ENCODE results near the gene BEST1.

The BEST1 gene

DNA sequence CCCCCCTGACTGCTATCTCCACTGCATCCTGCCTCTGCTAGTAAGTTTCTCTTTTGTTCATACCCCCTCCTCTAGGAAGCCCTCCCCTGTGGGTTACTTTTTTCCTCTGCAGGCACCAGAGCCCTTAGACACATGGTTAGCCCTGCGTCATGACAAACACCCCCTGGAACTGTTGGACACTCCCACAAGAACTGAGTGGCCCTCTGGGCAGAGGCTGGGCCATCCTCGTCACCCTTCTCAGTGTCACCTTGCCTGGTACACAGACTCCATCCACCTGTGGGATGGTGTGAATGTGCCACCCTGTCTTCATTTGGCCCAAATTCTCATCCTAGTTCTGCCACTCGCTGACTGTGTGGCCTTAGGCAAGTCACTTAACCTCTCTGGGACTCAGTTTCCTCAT is 28.7 kb upstream of the BEST1 start:
- DNase-seq (ENCODE audit: low read depth, low spot score), result no peak
- in situ Hi-C loops (cut with HindIII; ENCODE audit: low sequenced_read_pairs), result no loop called here
- no peak overlapping the region for H3K4me3 ChIP-seq (ENCODE audit: low read depth, low read length)
- TF ChIP-seq CTCF (IDR thresholded peaks at IDR 0.05; ENCODE audit: low read depth, low read length), result no peak

DNA sequence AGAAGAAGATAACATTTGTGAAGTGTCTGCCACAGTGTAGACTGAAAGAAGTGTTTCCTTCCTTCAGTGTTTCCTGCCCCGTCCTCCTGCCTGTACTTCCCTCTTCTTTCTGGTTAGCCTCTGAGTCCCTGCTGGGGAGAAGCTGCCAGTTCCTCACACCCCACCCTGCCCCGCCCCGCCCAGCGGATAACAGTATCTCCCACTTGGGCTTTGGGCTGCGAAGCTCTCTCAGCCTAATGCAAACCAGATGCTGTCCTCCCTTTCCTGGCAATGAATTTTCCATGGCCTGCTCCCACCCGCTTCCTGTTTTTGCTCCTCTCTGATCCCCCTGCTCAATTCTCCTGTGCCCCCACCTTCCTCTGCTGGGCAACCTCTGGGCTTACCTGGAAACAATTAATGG is 27.6 kb upstream of the BEST1 start:
- peak; percentile 64 for DNase-seq (ENCODE audit: low read depth, low spot score)
- TF ChIP-seq CTCF (IDR thresholded peaks at IDR 0.05; ENCODE audit: low read depth, low read length), result no peak
- H3K4me3 ChIP-seq (ENCODE audit: low read depth, low read length), result no peak overlapping the region
- in situ Hi-C loops (cut with HindIII; ENCODE audit: low sequenced_read_pairs), result no loop called here

- DNase-seq (ENCODE audit: low read depth, low spot score), result peak; percentile 68
- no peak for TF ChIP-seq CTCF (IDR thresholded peaks at IDR 0.05; ENCODE audit: low read depth, low read length)
- in situ Hi-C loops (cut with HindIII; ENCODE audit: low sequenced_read_pairs), result no loop called here
- no peak overlapping the region for H3K4me3 ChIP-seq (ENCODE audit: low read depth, low read length)
Observed at GRCh38 chr11:61923166-61924063, 26.7 kb upstream of the BEST1 start.

DNA sequence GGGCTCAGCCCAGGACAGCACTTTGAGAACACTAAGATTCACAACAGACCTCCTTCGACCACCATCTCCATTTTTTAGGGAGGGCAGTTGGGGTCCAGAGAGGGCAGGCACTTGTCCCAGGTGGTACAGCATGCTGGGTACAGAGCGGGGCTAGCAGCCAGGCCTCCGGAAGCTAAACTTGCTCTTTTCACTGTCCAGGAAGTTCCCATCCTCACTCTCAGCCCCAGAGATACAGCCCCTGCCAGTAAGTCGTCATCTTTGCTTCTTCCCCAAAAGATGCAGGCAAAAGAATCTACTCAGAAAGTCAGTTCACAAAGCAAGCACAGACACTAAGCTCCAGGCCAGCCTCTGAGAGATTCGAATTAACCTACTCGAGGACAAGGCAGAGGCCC is 26.1 kb upstream of the BEST1 start:
- DNase-seq (ENCODE audit: low read depth, low spot score), result no peak
- TF ChIP-seq CTCF (IDR thresholded peaks at IDR 0.05; ENCODE audit: low read depth, low read length), result no peak
- H3K4me3 ChIP-seq (ENCODE audit: low read depth, low read length), result no peak overlapping the region
- in situ Hi-C loops (cut with HindIII; ENCODE audit: low sequenced_read_pairs), result no loop called here

GRCh38 chr11:61925736-61926135 is 24.4 kb upstream of the BEST1 start:
- no peak overlapping the region for H3K4me3 ChIP-seq (ENCODE audit: low read depth, low read length)
- TF ChIP-seq CTCF (IDR thresholded peaks at IDR 0.05; ENCODE audit: low read depth, low read length), result no peak
- no peak for DNase-seq (ENCODE audit: low read depth, low spot score)
- in situ Hi-C loops (cut with HindIII; ENCODE audit: low sequenced_read_pairs), result no loop called here

- in situ Hi-C loops (cut with HindIII; ENCODE audit: low sequenced_read_pairs), result no loop called here
- H3K4me3 ChIP-seq (ENCODE audit: low read depth, low read length), result no peak overlapping the region
- no peak for DNase-seq (ENCODE audit: low read depth, low spot score)
- no peak for TF ChIP-seq CTCF (IDR thresholded peaks at IDR 0.05; ENCODE audit: low read depth, low read length)
Observed at GRCh38 chr11:61926235-61926634, 23.9 kb upstream of the BEST1 start.

Measured in astrocyte of the spinal cord (primary cell).